NCI-H345 treated with DMSO at 0.1 percent for 48 hours (cell line): ENCODE results near the gene POC1A.
"Not testable (repeated sequence)": the region's sequence is repeated elsewhere in the genome, so short reads cannot be mapped to it uniquely, and the experiment has no call there.

Source experiments
- DNase-seq: peaks from one replicate; lab custom pipeline; 2025; ENCODE audit not compliant: unreplicated experiment; lab: John Stamatoyannopoulos, UW

Gene POC1A

DNA sequence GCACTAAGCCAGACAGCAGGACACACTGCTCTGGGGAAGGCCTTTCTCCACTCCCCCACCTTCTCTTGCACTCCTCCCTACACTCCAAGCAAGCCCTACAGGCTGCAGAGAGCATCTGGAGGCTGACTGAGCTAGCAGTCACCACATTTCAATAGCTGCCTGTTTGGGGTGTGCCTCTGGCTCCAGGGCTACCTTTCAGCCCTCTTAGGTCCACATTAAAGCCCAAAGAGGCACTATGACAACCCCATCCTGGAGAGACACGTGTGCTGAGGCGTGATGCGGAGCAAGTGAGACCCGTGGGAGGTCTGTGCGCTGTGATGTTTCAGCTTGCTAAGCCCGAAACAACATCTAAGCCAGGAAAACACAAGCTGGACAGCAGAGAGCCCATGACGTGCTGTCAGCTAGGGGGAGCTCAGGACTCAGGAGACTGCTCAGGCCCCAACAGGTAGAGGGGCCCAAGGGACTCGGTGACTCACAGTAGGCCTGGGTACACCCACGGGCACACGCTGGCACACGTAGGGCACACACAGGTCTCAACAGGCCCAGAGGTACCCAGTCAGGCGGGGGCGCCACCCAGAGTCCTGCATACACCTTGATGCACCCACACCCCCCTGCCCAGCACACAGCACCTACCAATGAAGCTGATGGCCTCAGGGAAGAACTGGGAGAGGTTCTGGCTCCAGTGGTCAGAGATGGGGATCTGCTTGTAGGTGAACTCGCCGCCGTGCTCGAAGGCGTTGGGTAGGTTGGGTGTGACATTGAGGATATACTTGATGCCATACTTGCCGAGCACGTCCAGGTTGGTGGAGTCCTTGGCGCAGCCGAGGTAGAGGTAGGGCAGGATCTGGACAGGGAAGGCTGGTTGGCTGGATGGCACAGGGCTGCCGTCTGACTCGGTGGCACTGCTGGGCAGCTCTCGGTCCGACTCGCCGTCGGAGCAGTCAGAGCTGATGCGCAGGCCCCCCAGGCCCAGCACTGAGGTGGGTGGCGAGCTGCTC, 100.6 kb downstream of the POC1A start:
- DNase-seq: no peak

DNA sequence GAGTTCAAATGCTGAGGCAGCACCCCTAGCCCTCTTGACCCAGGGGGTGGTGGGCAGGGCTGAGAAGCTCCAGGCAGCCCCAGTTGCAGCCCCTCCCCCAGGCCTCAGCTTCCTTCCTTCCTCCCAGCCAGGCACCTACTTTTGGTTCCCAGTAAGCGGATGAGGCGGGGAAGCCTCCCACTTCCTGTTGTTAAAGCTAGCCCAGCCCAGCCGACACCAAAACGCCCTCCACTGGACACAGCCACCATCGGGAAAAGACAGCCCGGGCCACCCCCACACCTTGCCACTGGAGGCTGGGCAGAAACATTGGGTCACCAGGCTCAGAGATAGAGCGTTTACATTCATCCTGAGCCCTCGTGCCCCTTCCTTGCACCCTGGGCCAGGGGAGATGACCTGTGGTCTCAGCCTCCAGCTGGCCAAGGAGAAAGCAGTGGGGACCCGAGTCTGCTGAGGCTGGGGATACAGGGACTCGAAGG, 101.4 kb downstream of the POC1A start:
- no peak for DNase-seq

DNA sequence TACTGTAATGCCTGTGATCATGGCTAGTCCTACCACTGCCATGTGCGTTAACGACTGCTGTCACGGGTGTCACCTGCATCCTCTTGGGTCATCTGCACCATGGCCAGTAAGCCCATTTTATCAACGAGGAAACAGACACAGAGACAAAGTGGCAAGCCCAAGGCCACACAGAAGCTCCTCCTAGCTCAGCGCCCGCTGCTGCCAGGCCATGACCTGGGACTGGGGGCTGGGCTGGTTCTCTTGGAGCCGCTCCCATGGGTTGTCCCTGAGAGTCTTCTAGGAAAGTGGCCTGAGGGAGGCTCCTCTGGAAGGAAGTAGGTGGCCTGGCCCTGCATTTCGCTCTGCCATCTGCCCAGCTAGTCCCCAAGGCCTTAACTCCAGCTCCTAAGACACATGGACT, 102.8 kb downstream of the POC1A start:
- DNase-seq: no peak

DNA sequence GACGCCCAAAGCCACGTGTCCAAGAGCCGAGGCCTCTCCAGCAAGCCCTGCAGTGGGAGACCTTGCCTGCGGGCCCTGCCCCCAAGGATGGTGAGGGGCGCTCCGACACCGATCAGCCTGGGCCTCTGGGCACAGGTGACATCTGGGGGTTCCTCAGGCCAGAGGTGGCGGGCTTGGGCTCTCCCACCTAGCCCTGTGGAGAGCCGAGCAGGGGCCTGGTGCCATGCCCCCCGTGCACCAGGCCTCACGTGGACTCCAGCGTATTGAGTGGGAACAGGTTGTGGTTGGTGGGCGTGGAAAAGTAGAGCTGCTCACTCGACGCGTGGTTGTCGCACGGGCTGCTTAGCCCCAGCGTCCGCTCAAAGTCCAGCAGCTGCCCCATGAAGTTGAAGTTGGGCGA, 103.7 kb downstream of the POC1A start:
- DNase-seq: no peak

DNA sequence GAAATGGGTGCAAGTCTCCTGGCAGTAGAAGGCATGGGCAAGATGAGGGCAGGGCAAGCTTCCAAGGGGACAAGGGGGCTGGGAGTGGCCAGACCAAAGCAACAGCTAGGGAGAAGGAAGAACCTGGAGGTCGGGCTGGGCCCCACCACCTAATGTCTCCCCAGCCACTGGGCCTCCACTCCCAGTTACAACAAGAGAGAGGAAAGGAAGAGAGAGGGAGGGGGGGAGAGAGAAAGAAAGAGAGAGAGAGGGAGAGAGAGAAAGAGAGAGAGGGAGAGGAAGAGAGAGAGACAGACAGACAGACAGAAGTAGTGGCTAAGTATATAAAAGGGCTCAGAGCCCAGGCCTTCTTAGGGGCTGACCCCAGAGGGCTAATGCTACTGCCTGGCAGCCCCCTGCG, 104.7 kb downstream of the POC1A start:
- DNase-seq: no peak

DNA sequence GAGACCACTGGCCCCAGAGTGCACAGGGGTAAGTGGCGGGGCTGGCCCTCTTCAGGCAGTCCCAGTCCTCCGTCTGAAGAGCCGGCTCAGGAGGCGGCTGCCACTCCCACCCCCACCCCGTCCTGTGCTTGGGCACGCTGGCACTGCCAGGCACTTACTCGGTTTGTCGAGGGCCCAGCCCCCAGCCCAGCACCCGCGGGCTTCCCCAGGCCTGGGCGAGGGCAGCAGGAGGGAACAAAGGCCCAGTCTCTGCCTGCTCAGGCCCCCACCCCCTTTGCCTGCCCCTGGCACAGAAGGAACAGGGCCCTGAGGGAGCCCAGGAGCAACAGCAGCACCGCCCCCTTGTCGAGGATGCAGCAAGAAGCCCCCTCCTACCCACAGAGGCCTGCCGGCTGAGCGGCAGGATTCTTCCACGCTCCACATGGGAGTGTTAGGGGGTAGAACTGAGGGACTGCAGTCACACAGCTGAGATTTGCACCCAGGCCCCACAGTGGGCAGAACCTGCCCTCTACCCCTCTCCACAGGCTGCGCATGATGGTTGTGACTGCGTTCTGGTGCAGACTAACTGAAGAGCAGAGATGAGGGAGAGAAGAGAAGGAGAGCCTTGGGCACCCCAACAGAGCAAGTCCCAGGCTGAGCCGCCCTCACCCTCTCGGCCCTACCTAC, 106.8 kb downstream of the POC1A start:
- DNase-seq: no peak

DNA sequence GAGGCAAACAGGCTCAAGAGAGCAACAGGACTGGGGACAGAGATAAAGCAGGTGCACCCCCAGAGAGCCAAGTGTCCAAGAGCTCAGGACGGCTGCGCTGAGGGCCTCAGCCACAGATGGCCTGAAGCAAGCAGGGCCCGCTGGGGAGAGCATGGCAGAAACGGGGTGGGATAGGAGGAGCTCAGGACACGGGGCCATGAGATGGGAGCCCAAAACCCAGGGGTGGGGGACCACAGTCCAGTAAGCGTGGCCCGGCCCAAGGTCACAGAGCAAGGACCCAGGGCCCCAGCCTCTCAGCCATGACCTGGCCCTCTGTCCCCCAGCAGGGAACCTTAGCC, 107.4 kb downstream of the POC1A start:
- DNase-seq: no peak

DNA sequence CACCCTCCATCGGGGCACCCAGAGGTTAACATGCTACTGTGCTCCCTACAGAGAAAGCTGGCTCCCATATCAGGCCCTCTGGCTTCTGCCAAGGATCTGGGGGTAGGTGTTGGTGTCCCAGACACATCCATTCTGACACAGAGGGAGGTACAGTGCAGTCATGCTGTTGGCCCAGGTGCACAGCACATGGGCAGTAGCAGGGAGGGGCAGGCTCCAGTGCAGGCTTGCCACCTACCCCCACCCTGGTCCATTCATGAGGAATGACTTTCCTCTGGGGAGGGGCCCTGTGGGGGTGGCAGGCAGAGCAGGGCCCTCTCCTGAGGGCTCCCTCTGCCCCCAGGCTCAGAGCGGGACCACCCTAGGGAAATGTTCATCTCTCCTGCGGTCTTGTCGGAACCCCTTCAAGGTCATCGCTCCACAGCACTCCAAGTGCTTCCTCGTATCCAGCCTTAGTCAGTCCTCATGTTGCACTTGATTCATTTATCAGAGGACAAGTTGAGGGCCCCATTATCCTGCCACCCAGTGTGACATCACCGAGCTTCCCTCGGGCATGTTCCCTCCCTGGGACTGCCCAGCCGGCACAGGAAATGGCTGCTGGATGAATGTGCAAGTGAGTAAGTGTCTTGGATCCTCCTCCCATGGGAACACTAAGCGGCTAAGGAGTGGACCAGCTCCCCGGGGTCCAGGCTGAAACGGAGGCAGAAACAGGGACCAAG, 107.9 kb downstream of the POC1A start:
- no peak for DNase-seq

DNA sequence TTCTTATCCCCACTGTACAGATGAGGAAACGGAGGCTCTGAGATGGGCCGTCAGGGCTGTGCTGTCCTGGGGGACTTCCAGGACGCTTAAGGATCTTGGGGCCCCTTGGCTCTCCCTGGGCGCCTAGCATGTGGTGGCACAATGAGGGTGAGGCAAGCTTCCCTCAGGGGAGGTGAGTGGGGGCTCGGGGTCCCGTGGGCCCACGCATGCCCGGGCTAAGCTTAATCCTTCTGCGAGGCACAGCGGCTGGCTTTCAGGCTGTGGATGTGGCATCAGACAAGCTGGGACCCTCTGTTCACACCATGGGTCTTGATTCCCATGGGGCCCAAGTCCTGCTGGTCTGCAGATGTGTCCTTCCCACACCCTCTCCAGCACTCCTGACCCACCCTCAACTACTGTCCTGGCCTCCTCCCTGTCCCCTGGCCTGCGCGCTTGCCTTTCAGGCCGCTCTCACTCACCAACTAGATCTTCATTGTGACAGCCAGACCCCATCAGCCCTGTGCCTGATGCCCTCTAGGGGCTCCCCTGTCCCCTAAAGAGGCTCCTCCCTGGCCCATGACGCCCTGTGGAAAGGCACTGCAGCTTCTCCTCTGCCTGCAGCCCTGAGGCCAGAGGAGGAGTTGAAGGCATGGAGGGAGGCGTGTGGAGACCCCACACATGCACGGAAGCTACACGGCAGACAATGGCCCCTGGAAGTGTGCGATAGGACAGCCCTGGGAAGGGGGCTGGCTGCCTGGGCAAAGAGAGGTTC, 109.2 kb downstream of the POC1A start:
- DNase-seq: no peak

DNA sequence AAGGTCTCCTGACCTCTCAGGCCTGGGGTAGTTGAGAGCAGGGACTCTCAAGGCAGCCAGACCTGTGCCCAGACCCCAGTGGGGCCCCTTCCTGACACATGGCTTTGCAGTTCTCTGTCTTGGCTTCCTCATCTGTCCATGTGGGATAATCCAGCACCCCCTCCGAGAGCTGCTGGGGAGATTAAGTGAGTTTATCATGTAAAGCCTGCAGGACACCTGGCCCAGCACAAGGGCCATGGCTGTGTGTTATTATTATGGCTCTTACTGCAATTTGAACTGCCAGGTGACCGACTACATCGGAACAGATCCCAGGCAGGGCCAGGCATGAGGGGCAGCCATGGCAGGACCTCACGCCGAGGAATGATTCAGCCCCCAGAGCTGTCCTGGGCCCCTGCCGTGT, 110.5 kb downstream of the POC1A start:
- no peak for DNase-seq

DNA sequence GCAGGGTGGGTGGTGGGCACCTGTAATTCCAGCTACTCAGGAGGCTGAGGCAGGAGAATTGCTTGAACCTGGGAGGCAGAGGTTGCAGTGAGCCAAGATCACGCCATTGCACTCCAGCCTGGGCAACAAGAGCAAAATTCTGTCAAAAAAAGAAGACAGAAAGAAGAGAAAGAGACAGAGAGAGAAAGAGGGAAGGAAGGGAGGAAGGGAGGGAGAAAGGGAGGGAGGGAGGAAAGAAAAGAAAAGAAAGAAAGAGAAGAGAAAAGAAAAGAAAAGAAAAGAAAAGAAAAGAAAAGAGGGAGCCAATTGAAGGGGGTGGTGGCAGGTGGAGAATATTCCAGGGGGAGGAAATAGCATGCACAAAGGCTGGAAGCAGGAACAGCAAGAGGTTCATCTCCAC, 111.2 kb downstream of the POC1A start:
- DNase-seq: not testable (repeated sequence)

DNA sequence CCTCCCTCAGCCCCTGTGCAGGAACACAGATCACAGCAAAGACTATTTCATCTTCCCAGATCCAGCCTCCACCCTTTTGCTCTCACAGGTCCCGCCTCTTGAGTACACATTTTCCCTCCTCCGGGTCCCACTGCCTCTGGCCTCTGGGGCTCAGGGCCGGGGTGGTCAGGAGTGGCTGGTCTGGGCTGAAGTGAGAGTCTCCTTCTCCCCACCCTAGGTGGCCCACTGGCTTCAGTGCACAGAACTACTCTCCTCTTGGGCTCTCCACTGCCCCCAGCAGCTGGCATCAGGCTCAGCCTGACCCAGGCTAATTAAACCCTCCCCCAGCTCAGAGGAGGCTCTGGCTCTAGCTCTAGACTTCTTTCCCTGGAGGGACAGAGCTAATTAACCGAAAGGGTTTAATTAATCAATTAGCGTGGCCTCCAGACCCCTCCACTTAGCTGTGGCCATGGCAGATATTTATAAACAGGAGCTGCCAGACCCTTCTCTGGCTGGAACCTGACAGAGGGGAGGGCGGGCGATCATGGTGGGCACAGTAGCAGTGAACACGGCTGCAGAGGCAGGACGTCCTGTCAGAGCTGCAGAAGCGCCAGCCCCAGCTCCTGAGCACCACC, 113.0 kb downstream of the POC1A start:
- no peak for DNase-seq

DNA sequence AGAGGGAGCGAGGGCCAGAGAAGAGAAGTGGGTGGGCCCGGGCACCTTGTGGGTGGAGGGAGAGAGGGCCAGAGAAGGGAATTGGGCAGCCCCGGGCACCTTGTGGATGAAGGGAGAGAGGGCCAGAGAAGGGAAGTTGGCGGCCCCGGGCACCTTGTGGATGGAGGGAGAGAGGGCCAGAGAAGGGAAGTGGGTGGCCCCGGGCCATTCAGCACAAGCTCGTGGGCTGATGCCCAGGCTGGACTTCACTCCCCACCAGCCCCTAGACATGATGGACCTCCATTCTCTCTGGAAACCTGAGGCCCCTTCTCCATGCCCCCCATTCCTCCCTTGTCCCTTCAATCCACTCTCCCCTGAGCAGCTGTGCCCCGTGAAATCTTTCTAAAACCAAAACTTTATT, 113.6 kb downstream of the POC1A start:
- DNase-seq: no peak

DNA sequence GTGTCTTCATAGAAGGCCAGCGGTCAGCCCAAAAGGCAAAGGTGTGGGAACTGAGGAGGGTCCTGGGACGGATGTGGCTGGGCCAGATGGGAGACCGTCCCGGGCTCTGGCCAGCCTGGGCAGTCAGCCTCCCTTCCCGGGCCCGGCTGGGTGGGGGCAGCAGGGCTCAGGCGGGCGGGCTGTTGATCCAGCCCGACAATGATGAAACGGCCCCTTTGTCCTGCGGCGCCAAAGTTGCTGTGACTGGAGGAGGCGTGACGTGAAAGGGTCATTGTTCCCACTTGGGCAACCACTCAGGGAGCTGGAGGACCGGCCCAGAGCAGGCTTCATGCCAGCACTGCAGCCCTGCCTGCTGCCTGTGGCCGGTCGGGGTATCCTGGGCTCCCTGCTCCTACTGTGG, 114.4 kb downstream of the POC1A start:
- DNase-seq: no peak

DNA sequence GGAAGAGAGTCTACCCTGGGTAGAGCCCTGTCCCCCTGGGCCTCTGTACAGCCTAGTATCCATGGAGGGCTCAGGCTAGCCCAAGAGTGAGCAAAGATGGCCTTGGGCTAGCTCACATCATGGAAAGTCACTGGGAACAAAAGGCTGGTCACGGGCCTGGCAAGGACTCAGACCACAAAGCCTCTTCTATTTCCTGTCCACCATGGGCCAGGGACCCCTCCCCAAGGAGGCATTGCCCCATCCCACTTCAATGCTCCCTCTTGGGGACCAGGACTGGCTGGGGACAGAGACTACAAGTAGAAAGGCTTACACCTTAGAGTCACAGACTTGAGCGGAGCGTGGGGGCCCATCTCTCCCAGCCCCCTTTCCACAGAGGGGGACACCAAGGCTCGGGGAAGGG, 114.8 kb downstream of the POC1A start:
- no peak for DNase-seq

DNA sequence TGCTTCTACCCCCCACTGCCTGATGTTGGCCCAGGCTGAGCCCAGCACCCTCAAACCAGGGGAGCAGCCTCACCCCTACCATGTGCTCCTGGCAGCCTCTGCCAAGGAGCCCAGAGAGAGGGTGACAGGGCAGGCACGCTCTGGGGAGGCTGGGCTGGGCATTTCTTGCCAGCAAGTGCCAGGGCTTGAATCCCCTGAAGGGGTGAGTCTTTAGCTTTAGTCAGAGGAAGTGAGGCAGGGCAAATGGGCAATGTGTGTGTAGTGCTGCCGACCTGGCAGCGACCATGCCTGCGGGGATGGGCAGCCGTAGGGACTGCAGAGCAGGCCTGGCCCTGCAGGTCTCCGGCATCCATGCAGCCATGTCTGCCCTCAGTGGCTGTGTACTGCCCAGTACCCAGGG, 116.0 kb downstream of the POC1A start:
- DNase-seq: no peak

DNA sequence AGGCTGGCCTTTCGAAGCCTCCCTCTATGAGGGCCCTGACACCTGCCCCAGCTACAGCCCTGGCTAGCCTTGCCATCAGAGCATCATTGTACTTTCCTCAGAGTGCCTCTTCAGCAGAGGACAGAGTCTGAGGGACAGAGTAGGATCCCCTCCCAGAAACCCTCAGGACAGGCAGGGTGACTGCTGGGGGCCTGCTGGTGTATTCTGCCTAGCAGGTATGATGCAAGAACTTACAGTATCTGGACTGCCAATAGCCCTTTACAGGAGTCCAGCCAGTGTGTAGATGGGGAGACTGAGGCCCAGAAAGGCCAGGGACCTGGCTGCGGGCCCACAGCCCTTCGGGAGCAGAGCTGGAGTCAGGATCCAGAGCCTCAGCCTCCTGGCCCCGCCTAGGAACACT, 116.9 kb downstream of the POC1A start:
- no peak for DNase-seq

DNA sequence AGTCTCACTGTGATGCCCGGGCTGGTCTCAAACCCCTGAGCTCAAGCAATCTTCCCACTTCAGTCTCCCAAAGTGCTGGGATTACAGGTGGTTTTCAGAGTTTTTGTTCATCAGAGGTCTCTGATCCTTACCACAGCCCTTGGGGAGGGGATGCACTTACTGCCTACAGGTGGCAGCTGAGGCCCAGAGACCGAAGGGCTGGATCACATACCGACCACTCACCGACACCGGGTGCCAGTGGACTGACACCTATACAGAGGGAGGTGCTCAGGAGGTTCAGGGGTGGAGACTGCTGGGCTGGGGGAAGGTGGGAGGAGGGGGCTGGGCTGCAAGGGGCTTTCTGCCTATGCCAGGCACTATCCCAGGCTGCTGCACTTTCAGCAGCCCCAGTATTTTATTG, 117.4 kb downstream of the POC1A start:
- no peak for DNase-seq

DNA sequence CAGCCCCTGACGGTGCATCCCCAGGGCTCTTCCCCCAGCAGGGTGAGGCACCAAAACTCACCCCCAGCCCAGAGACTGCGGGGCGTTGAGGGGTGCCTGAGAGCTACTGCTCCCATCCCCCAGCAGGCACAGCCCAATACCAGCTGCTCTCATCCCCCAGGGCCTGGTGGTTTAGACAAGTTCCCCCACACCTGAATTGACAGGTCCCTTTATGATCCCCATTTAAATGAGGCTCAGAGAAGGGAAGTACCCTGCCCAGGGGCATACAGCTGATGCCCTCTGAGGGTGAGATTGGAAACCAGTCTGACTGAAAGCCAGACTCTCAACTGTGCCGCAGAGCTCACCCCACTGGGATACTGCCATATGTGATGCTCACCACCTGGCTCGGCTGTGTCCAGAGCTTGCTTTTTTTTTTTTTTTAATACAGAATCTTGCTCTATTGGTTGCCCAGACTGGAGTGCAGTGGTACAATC, 118.0 kb downstream of the POC1A start:
- DNase-seq: no peak

DNA sequence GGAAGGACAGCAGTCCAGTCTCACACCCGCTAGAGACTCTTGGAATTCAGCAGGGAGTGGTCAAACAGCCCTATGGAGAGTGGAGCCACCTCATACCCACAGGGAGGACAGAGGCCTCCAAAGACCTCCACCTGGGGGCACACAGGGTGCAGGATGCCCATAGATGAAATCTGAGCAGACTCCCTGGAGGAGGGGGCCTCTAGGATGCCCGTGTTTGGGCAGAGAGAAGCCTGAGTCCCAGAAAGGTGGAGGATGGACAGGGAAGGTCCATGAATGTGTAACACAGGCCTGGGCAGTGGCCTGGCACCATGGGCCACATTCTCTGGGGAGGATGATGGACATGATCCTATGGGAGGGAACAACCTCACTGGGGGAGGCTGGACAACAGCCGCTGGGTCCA, 119.6 kb downstream of the POC1A start:
- no peak for DNase-seq

DNA sequence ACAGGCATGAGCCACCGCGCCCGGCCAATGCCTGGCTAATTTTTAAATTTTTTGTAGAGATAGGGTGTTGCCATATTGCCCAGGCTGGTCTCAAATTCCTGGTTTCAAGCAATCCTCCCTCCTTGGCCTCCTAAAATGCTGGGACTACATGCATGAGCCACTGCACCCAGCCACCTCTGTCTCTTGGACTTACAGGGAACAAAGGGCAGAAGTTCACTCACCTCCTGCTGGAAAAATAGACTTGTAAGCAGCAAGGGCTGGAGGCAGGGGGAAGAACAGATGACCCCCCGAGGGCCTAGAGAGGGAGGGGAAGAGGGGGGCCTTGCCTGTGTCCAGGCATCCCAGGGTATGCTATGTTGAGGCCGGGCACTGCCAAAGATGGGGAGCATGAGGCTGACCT, 120.0 kb downstream of the POC1A start:
- no peak for DNase-seq
